K562 (cell line): ENCODE measurements around the gene THADA. TPM values are rescaled to one million over a fixed set of nuclear protein-coding genes. Genes with fewer than 3 reads are reported as not detected.
"Not testable (repeated sequence)": the region's sequence is repeated elsewhere in the genome, so short reads cannot be mapped to it uniquely, and the experiment has no call there.

Experiments used
- ATAC-seq: fragments of 200-7000 bp; cut with Tn5 transposase; 3 replicates; pipeline ENCODE4 v1.9.1; 2020; ENCODE audit warnings: moderate library complexity
- BruUV-seq: library from RNA; stranded (reverse); fragments of 400-500 nt; replicated peaks from 2 replicates; lab custom pipeline; 2021; lab: Mats Ljungman, UMichigan
- CTCF ChIA-PET: fragments of 300-600 bp; formaldehyde crosslinking; extraction: SDS; loops from one replicate; lab custom pipeline; 2021; ENCODE audit warnings: low intra/inter-chr PET ratio; lab: Yijun Ruan, JAX
- POLR2A ChIA-PET: fragments of 300-600, 350-650 bp; sonication (Branson Sonifier 250); formaldehyde crosslinking; extraction: SDS; loops from one replicate; lab custom pipeline; 2021; ENCODE audit warnings: antibody characterized with exemption, inconsistent platforms; lab: Yijun Ruan, JAX
- DNase-seq, 4 experiments: peaks; one replicate each; pipeline versions ENCODE4 v3.0.0 to v3.0.0-alpha.2; 2011 to 2018; ENCODE audit warnings: low spot score in 3 of 4, mixed read lengths in 3 of 4; ENCODE audit errors: extremely low read depth in 1 of 4
- FAIRE-seq: peaks from 2 replicates; lab custom pipeline; 2011; peaks lifted over from hg19 to GRCh38; lab: Jason Lieb, UNC
- H2AFZ ChIP-seq: 2 replicates; pipeline ENCODE4 v1.6.0; 2011; ENCODE audit warnings: low read depth, low read length, control low read depth, inconsistent platforms
- H3K27ac ChIP-seq: fragments of 200-600 bp; 3 replicates; pipeline ENCODE4 v1.8.0; 2011; ENCODE audit warnings: low read depth, mild to moderate bottlenecking, control low read depth, inconsistent platforms, low read length, moderate library complexity, mixed read lengths; ENCODE audit errors: extremely low read depth
- H3K27me3 ChIP-seq, 2 experiments: fragments of 300-600 bp in 1 of 2; 2 replicates in 1 of 2; 3 replicates in 1 of 2; pipeline versions ENCODE4 v1.6.0 to v1.8.0; 2011; ENCODE audit warnings: inconsistent platforms in 2 of 2, low read length in 2 of 2, mild to moderate bottlenecking in 1 of 2, mixed read lengths in 1 of 2, moderate library complexity in 1 of 2; ENCODE audit not compliant: control insufficient read depth in 2 of 2, insufficient read depth in 2 of 2
- H3K36me3 ChIP-seq: fragments of 300-600 bp; 3 replicates; pipeline ENCODE4 v1.8.0; 2011; ENCODE audit warnings: mild to moderate bottlenecking, low read length, inconsistent platforms; ENCODE audit not compliant: control insufficient read depth, insufficient read depth
- H3K4me1 ChIP-seq, 2 experiments: fragments of 200-600 bp in 1 of 2; replicated peaks in 1 of 2; 2 replicates in 1 of 2; 3 replicates in 1 of 2; pipeline versions ENCODE4 v1.5.1 to v1.8.0; 2011; ENCODE audit warnings: inconsistent platforms in 2 of 2, low read length in 2 of 2, mild to moderate bottlenecking in 1 of 2, mixed read lengths in 1 of 2, moderate library complexity in 1 of 2; ENCODE audit not compliant: control insufficient read depth in 2 of 2, insufficient read depth in 2 of 2
- H3K4me2 ChIP-seq: 2 replicates; pipeline ENCODE4 v1.6.1; 2011; ENCODE audit warnings: low read length, control low read depth, inconsistent platforms, mixed read lengths; ENCODE audit not compliant: insufficient read depth
- H3K4me3 ChIP-seq: fragments of 200-600 bp; sonication (generic), shearing (Covaris generic); 2 replicates; pipeline ENCODE4 v1.5.1; 2016; ENCODE audit warnings: control low read depth, inconsistent platforms
- H3K79me2 ChIP-seq: fragments of 200-600 bp; 3 replicates; pipeline ENCODE4 v1.8.0; 2011; ENCODE audit warnings: low read length, inconsistent platforms; ENCODE audit not compliant: control insufficient read depth, insufficient read depth
- H3K9ac ChIP-seq, 2 experiments: 2 replicates each; pipeline versions ENCODE4 v1.6.0 to v1.6.1; 2011; ENCODE audit warnings: low read depth in 2 of 2, low read length in 2 of 2, control low read depth in 1 of 2, inconsistent platforms in 1 of 2, mild to moderate bottlenecking in 1 of 2, mixed read lengths in 1 of 2; ENCODE audit not compliant: insufficient read depth in 1 of 2
- H3K9me1 ChIP-seq: one replicate; pipeline ENCODE4 v1.6.0; 2011; ENCODE audit warnings: inconsistent platforms, mild to moderate bottlenecking, low read length, moderate library complexity; ENCODE audit not compliant: control insufficient read depth, insufficient read depth
- H3K9me3 ChIP-seq: replicated peaks from 2 replicates; pipeline ENCODE4 v1.5.1; 2011; ENCODE audit warnings: low read depth, low read length, inconsistent platforms; ENCODE audit not compliant: control insufficient read depth, insufficient read depth
- H4K20me1 ChIP-seq: replicated peaks from 2 replicates; pipeline ENCODE4 v1.6.1; 2011; ENCODE audit warnings: low read length, inconsistent platforms, mixed read lengths; ENCODE audit not compliant: control insufficient read depth, insufficient read depth
- NR2C2 ChIP-seq, 2 experiments: fragments of 200-800 bp in 1 of 2; sonication (Bioruptor generic) in 1 of 2; sonication (generic) in 1 of 2; formaldehyde crosslinking in 1 of 2; IDR thresholded peaks; 2 replicates each; pipeline versions ENCODE4 v1.6.1 to v1.8.0; 2016 to 2022; ENCODE audit warnings: mild to moderate bottlenecking in 1 of 2, missing compliant biosample characterization in 1 of 2, missing genetic modification characterization in 1 of 2, missing genetic modification reagents in 1 of 2
- TCF3 ChIP-seq: sonication (generic); formaldehyde crosslinking; IDR thresholded peaks from 2 replicates; pipeline ENCODE4 v1.4.0; 2020; ENCODE audit warnings: mild to moderate bottlenecking, missing genetic modification reagents
- ZNF583 ChIP-seq: fragments of 250-450 bp; sonication (Bioruptor Pico); IDR thresholded peaks from 2 replicates; pipeline ENCODE4 v1.4.0; 2020
- WGBS: fragments of 100-300 bp; shearing (Covaris generic); methylation state at CpG from one replicate; pipeline ENCODE4 v1.1.6; 2016; ENCODE audit warnings: low coverage, mixed read lengths; ENCODE audit not compliant: insufficient coverage; ENCODE audit errors: missing lambda C conversion rate; 5-methylcytosine and 5-hydroxymethylcytosine counted together
- in situ Hi-C: fragments of 300-500 bp; cut with MboI; formaldehyde crosslinking; loops from 4 replicates; pipeline ENCODE4 v1.15.0; 2018; ENCODE audit warnings: inconsistent platforms, mixed read lengths
- intact Hi-C: fragments of 100-400 bp; cut with micrococcal nuclease; formaldehyde crosslinking; loops from 2 replicates; pipeline ENCODE4 v1.14.2; 2022
- polyA plus RNA-seq, 8 experiments: library from polyadenylated mRNA; depleted of rRNA in 4 of 8; stranded (reverse) in 5 of 8; unstranded in 3 of 8; fragments of >200 nt; fragmentation: Nextera tagmentation in 2 of 8; fragmentation: Illumina TruSeq in 1 of 8; extraction: Ambion mirVana in 2 of 8; extraction: Trizol in 1 of 8; gene quantifications; 2 replicates each; pipeline versions ENCODE4 v1.2.1 to v1.2.3, GENCODE V29; 2011 to 2014; ENCODE audit warnings: inconsistent platforms in 1 of 8, missing spikeins in 1 of 8
- total RNA-seq, 7 experiments: library from RNA; depleted of rRNA in 6 of 7; stranded (reverse); fragments of >200 nt in 6 of 7; fragmentation: Illumina TruSeq in 2 of 7; extraction: Trizol in 2 of 7; gene quantifications; 2 replicates each; pipeline versions ENCODE4 v1.2.1 to v1.2.3, GENCODE V29; 2011 to 2021; ENCODE audit warnings: low replicate concordance in 1 of 7
- TF ChIP-seq, protein P1 (sequence below): fragments of 250-450 bp; sonication (Bioruptor Pico); IDR thresholded peaks from 2 replicates; pipeline ENCODE4 v1.5.0; 2021; ENCODE audit warnings: mild to moderate bottlenecking, moderate library complexity
- TF ChIP-seq, protein P2 (sequence below): fragments of 250-450 bp; sonication (Bioruptor Pico); IDR thresholded peaks from 2 replicates; pipeline ENCODE4 v1.4.0; 2020; ENCODE audit warnings: mild to moderate bottlenecking, moderate library complexity

Gene THADA
- total and polyA plus RNA-seq, 9 of the 15 experiments (the other 6 are each of a cell fraction or from before 2014, with no cell fraction given) = 17.8 to 34.7 (median 31.9) TPM

DNA sequence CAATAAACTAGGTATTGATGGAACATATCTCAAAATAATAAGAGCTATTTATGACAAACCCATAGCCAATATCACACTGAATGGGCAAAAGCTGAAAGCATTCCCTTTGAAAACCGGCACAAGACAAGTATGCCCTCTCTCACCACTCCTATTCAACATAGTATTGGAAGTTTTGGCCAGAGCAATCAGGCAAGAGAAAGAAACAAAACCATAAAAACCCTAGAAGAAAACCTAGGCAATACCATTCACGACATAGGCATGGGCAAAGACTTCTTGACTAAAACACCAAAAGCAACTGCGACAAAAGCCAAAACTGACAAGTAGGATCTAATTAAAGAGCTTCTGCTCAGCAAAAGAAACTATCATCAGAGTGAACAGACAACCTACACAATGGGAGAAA, 63.3 kb downstream of the THADA start:
- CTCF ChIA-PET, in situ Hi-C loops, H2AFZ ChIP-seq, H3K4me1 ChIP-seq, DNase-seq, FAIRE-seq, H3K9ac ChIP-seq, ATAC-seq, H3K27ac ChIP-seq, intact Hi-C loops, H3K36me3 ChIP-seq, H3K79me2 ChIP-seq, H3K9me3 ChIP-seq, H3K9me1 ChIP-seq, BruUV-seq, H3K4me2 ChIP-seq, POLR2A ChIA-PET, H4K20me1 ChIP-seq, H3K27me3 ChIP-seq, H3K4me3 ChIP-seq: not testable (repeated sequence)
- 100% methylated on average over 3 of the region's 3 CpGs for WGBS
- TF ChIP-seq ZNF583 (CRISPR knock-in tag) = peak; percentile 92

DNA sequence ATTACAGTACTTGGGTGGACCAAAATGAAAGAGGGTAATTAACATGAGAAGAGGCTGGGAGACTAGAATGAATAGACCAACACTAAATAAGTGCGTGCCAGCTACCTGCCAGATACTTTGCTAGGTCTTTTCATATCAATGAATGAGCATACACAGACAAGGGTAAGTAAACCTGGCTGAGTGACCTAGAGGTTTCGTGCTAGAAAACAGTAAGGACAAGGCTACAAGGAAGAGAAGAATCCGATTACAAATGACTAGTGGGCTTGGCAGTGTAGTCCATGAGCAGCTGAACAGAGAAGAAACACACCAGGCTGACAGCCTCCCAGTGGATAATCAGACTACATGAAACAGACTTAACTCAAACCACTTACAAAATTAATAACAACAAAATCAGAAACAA, 64.6 kb downstream of the THADA start:
- ATAC-seq = no peak
- CTCF ChIA-PET = no interaction called here
- POLR2A ChIA-PET = interaction anchor here (0.6 to 2.4 kb wide), 3 partner anchors 13 to 707 kb away, joined by 3 to 9 read pairs (median 4); no protein-coding TSS in a partner anchor
- Histone ChIP-seq H3K4me3 (no peak overlapping the region), H2AFZ (no peak overlapping the region), H3K27me3 (no peaks in the 10 kb centered on the region), H3K4me1 (no peaks in the 10 kb centered on the region), H3K27ac (no peak overlapping the region), H3K9me1 (no peaks in the 10 kb centered on the region), H3K9ac (no peak overlapping the region), H3K36me3 (peaks cover 7% of the 10 kb centered on the region; the same call in 2 of the 3 replicates), H3K9me3 (no peaks in the 10 kb centered on the region), H3K4me2 (no peak overlapping the region), H3K79me2 (no peaks in the 10 kb centered on the region), H4K20me1 (no peaks in the 10 kb centered on the region)
- intact Hi-C loops = no loop called here
- DNase-seq = no peak
- no TSS peak for BruUV-seq
- no peak for TF ChIP-seq NR2C2 (CRISPR knock-in tag; IDR thresholded peaks at IDR 0.05)
- no peak for TF ChIP-seq NR2C2 (tag; IDR thresholded peaks at IDR 0.05)
- TF ChIP-seq TCF3 (CRISPR knock-in tag) = no peak
- TF ChIP-seq, protein P1, sequence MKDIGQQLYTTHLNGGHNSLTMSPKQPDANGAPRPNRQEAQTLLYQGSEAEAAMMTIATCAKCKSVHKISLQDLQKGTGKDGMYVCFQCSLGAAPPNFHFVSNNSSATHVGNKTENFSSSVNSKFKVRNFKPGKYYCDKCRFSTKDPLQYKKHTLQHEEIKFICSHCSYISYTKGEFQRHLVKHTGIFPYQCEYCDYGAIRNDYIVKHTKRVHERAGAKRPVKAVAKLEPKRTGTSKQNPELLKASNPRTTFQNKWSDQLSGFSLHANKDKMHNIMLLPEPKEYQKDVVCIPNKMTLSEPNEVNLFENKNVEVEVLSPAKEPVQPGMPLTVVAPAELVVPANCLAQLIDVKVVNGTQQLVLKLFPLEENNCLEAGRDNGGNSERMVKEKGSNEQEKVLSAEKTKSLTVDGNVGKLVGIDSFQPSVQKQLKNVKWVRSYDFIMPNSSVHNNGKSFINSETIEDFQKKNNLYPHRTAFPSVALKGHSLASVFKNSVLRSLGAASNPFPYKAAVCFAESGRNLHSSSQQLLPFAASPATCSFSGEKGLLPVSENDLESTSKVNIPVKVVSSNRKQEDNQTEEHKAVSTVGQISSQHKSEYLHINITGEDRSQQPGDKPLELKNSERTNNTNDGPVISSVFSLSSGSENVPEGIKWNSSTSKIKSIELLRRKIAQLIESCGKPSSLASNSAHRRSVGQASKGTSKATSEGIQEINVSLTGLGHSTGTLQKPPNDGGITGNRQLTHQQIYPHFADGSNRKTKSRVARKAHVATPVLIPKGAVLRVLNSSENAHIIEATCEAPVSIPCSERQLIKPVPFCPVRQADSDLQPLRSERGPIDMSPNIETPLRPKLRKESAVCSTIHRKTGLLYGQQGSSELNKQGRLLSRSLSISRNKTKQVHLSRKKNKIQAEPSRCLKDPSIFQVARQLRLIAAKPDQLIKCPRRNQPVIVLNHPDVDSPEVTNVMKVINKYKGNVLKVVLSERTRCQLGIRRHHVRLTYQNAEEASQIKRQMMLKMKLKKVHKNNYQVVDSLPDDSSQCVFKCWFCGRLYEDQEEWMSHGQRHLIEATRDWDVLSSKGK (CRISPR knock-in tag) = no peak
- TF ChIP-seq, protein P2, sequence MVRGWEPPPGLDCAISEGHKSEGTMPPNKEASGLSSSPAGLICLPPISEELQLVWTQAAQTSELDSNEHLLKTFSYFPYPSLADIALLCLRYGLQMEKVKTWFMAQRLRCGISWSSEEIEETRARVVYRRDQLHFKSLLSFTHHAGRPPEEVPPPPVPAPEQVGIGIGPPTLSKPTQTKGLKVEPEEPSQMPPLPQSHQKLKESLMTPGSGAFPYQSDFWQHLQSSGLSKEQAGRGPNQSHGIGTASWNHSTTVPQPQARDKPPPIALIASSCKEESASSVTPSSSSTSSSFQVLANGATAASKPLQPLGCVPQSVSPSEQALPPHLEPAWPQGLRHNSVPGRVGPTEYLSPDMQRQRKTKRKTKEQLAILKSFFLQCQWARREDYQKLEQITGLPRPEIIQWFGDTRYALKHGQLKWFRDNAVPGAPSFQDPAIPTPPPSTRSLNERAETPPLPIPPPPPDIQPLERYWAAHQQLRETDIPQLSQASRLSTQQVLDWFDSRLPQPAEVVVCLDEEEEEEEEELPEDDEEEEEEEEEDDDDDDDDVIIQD (CRISPR knock-in tag) = no peak
- FAIRE-seq = peak; percentile 15
- 94% methylated on average over 3 of the region's 3 CpGs for WGBS
- in situ Hi-C loops = no loop called here
